Activated gamma-delta T cell treated with anti-CD3 and anti-CD28 coated beads, Interleukin-2, amount 50 U/mL, for 16 hours (primary cell): ENCODE results near the gene CAMSAP1.

ENCODE experiments used
- DNase-seq: peaks from one replicate; pipeline ENCODE4 v3.0.0-alpha.2; 2020; ENCODE audit warnings: low read depth

CAMSAP1 gene

GRCh38 chr9:135835131-135835530 is 72.2 kb downstream of the CAMSAP1 start:
- no peak for DNase-seq

GRCh38 chr9:135833864-135834263 is 73.5 kb downstream of the CAMSAP1 start:
- no peak for DNase-seq

GRCh38 chr9:135830496-135830895 is 76.8 kb downstream of the CAMSAP1 start:
- DNase-seq: no peak

DNA sequence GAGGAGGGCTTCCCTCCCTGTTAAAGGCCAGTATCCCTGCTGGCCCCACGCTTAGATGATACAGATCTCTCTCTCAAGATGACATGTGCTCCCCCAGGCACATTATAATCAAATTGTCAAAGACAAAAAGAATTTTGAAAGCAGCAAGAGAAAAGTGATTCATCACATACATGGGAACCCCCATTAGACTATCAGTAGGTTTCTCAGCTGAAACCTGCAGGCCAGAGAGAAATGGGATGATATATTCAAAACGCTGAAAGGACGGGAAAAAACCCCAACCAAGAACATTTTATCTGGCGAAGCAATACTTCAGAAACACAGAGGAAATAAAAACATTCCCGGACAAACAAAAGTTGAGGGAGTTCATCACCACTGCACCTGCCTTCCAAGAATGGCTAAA is 78.7 kb downstream of the CAMSAP1 start:
- DNase-seq: no peak

- DNase-seq: no peak
These were observed 79.3 kb downstream of the CAMSAP1 start for GRCh38 chr9:135827866-135828580.

- DNase-seq: no peak
These were observed 80.0 kb downstream of the CAMSAP1 start for GRCh38 chr9:135827301-135827700.

- no peak for DNase-seq
These were observed 81.2 kb downstream of the CAMSAP1 start for GRCh38 chr9:135826188-135826545.

GRCh38 chr9:135825435-135826187 is 81.7 kb downstream of the CAMSAP1 start:
- DNase-seq: no peak

DNA sequence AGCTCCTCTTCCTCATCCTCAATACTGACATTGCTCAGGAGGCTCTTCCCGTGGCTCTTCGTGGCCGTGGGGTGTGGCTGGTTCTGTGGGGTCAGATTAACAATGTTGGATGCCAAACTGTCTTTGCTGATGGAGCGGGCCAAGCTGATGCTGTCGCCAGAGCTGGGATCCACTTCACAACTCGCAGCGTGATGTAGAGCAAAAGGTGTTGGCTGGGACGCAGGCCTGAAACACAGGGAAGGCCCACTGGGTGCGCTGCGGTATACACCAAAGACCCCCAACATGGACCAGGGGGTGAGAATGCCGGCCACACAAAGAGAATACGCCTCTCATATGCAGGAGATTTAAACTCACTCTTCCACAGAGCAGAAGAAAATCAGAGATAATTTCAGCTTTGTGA is 84.3 kb downstream of the CAMSAP1 start:
- no peak for DNase-seq

DNA sequence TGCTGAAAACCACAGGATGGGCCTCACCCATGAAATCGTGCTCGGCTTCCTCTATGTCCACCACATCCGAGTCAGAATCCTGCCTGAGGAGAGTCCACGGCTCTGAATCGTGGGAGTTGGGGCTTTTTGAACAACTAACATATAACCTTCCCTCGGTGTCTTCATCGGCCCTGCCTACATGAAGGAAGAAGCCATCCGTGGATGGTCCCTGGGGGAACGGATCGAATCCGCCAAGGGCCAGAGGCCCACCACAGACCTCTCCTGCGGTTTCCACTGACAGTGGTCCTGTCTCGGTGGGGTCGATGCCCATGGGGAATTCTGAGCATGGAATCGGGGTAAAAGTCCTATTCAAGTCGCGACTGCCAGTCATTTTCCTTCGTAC is 85.0 kb downstream of the CAMSAP1 start:
- no peak for DNase-seq

DNA sequence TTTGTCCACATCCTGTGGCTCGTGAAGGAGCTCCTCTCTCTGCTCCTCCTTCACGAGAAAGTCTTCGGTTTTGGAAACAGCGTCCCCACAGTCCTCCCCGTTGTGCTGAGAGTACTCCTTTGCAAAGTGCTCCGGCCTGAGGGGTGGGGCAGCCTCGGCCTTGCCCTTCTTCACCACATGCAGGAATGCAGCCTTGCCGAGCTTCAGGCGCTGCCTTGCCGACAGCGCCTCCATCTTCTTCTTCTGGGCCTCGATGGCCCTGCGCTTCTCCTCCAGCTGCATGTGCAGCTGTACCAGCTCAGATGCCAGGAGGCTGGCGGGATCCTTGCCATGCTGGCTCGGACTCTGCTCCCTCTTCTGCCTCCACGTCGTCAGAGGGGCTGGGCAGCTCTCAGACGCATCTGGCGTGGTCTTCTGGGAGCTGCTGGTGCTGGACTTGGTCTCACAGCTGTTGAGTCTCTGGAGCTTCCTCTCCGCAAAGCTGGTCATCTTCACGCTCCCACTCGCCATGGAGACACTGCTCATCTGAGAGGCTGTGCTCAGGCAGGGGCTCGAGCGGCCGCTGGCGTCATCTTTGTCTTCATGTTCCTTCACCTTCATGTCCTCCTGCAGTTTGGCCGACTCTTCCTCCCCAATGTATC is 85.5 kb downstream of the CAMSAP1 start:
- no peak for DNase-seq

- no peak for DNase-seq
These were observed 86.2 kb downstream of the CAMSAP1 start for GRCh38 chr9:135821116-135821515.

DNA sequence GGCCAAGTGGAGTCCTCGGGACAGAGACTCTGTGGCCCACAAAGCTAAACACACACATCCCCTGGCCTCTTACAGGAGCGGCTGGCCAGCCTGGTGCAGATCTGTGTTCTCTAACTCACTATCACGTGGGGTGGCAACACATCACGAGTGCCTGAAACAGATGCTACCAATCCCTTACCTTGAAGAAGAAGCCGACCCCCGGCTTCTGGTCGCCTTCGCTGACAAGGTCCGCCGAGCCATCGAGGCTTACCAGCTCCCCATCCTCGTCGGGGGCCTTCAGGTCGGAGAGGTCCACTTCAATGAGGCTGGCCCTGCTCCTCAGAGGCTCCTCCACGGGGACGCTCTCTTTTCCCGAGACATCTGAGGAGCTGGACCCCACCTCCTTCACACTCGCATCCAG is 86.7 kb downstream of the CAMSAP1 start:
- no peak for DNase-seq

GRCh38 chr9:135819905-135820304 is 87.4 kb downstream of the CAMSAP1 start:
- no peak for DNase-seq

GRCh38 chr9:135818718-135819475 is 88.4 kb downstream of the CAMSAP1 start:
- DNase-seq: no peak

- DNase-seq: no peak
These were observed 89.2 kb downstream of the CAMSAP1 start for GRCh38 chr9:135817951-135818717.

DNA sequence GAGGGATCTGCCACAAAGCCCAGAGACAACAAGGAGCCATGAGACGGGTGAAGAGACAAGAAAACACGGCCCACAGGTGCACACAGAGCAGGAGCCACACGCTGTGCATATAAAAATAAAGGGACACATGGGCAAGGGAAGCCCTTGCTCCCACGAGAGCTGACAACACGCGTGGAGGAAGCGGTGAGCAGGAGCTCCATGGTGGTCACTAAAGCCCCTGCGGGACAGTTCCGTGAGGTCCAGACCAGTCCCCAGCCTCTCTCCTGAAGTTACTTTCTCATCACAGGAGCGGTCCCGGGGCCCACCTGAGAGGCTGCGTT is 90.7 kb downstream of the CAMSAP1 start:
- no peak for DNase-seq

GRCh38 chr9:135815830-135816650 is 91.3 kb downstream of the CAMSAP1 start:
- DNase-seq: no peak

- no peak for DNase-seq
These were observed 91.9 kb downstream of the CAMSAP1 start for GRCh38 chr9:135815413-135815812.

DNA sequence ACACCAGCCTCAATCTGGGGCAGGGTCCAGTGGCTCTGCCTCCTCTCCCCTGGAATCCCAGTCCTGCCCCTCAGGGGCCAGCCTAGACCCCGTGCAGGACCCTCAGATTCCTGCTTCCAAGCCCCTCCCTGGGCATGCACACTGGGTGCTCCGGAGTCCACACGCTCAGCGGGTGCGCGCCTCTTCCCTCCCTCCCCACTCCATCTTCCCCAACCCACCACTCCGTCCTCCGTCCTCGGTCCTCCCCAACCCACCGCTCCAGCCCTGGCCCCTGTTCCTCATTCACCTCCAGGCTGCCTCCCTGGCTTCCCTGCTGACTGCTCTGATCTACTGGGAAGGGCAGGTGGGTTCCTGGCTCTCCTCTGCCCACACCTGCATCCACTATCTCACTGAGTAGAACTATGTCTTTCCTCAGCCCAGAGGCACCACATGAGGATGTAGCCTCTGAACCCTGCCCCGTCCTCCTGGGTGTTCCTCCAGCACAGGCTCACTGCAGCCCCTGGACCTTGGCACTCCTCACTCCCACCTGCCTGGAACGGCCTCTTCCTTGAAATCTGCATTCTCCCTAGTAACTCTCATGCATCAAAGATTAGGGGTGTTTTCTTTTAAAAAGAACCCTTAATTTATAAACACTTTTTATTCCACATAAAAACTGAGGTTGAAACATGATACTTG is 92.8 kb downstream of the CAMSAP1 start:
- no peak for DNase-seq
